Colonic mucosa (tissue), 4 donors: ENCODE measurements around the gene CADPS. TPM values are rescaled to one million over a fixed set of nuclear protein-coding genes. Genes with fewer than 3 reads are reported as not detected.

ENCODE experiments used
- DNase-seq: peaks from one replicate; pipeline ENCODE4 v3.0.0-alpha.2; 2020
- H3K27ac ChIP-seq: fragments of 200-600 bp; one replicate; pipeline ENCODE4 v1.8.0; 2021
- H3K27me3 ChIP-seq: fragments of 200-600 bp; one replicate; pipeline ENCODE4 v1.8.0; 2021
- H3K36me3 ChIP-seq: fragments of 200-600 bp; one replicate; pipeline ENCODE4 v1.8.0; 2021
- H3K4me1 ChIP-seq: fragments of 200-600 bp; one replicate; pipeline ENCODE4 v1.8.0; 2021; ENCODE audit warnings: mild to moderate bottlenecking
- H3K4me3 ChIP-seq: fragments of 200-600 bp; one replicate; pipeline ENCODE4 v1.8.0; 2021
- H3K9ac ChIP-seq, 2 donors: one replicate each; pipeline ENCODE4 v1.7.0; 2013; ENCODE audit warnings: control low read depth in 2 of 2, low read depth in 2 of 2, low read length in 2 of 2
- H3K9me3 ChIP-seq: fragments of 200-600 bp; one replicate; pipeline ENCODE4 v1.8.0; 2021
- CTCF ChIP-seq: fragments of 200-600 bp; IDR thresholded peaks from one replicate; pipeline ENCODE4 v1.8.0; 2022; ENCODE audit warnings: antibody characterized with exemption, mild to moderate bottlenecking
- intact Hi-C: fragments of 100-400 bp; cut with DNase I; formaldehyde crosslinking; loops from one replicate; pipeline ENCODE4 v1.14.1; 2022
- total RNA-seq, 2 donors: library from RNA; stranded (reverse); fragmentation: NEBNext Ultra II Directional in 1 of 2; extraction: Animal tissue kit (Norgen Biotek cat#: 25700) in 1 of 2; gene quantifications; one replicate each; pipeline ENCODE4 v1.2.1, GENCODE V29; 2021
- donor health status: healthy.
- donor health status: DM: no; HTN: no; CAD: no.
- donor health status: DM: no; HTN: no; CAD: no.

CADPS gene
- total RNA-seq, 2 donors from 2014 or later = 2.9 to 6.1 TPM

GRCh38 chr3:62366126-62366484 is 509.1 kb downstream of the CADPS start:
- intact Hi-C loops = no loop called here
- H3K4me1 ChIP-seq = no peaks in the 10 kb centered on the region
- no peak overlapping the region for H3K9ac ChIP-seq
- no peak overlapping the region for H3K4me3 ChIP-seq
- no peak for DNase-seq
- H3K27me3 ChIP-seq = peaks cover 48% of the 10 kb centered on the region
- no peaks in the 10 kb centered on the region for H3K36me3 ChIP-seq
- H3K27ac ChIP-seq = no peak overlapping the region
- no peaks in the 10 kb centered on the region for H3K9me3 ChIP-seq
- no peak for TF ChIP-seq CTCF

GRCh38 chr3:62365391-62366125 is 509.7 kb downstream of the CADPS start:
- no peak for DNase-seq

GRCh38 chr3:62364191-62364590 is 511.0 kb downstream of the CADPS start:
- Histone ChIP-seq H3K27ac (no peak overlapping the region), H3K4me3 (no peak overlapping the region), H3K9me3 (no peaks in the 10 kb centered on the region), H3K9ac (no peak overlapping the region), H3K27me3 (peaks cover 29% of the 10 kb centered on the region), H3K36me3 (no peaks in the 10 kb centered on the region), H3K4me1 (no peaks in the 10 kb centered on the region)
- no peak for DNase-seq
- intact Hi-C loops = no loop called here
- TF ChIP-seq CTCF = no peak

More at GRCh38 chr3:62365391-62366125, 509.7 kb downstream of the CADPS start:
- Histone ChIP-seq H3K9ac (no peak overlapping the region), H3K27me3 (peaks cover 42% of the 10 kb centered on the region), H3K4me3 (no peak overlapping the region), H3K9me3 (no peaks in the 10 kb centered on the region), H3K4me1 (no peaks in the 10 kb centered on the region), H3K36me3 (no peaks in the 10 kb centered on the region), H3K27ac (no peak overlapping the region)
- no peak for TF ChIP-seq CTCF
- intact Hi-C loops = no loop called here

- no peak overlapping the region for H3K4me3 ChIP-seq
- intact Hi-C loops = no loop called here
- TF ChIP-seq CTCF = no peak
- no peak for DNase-seq
- H3K9ac ChIP-seq = no peak overlapping the region
- peaks cover 20% of the 10 kb centered on the region for H3K27me3 ChIP-seq
- no peaks in the 10 kb centered on the region for H3K36me3 ChIP-seq
- H3K27ac ChIP-seq = no peak overlapping the region
- H3K9me3 ChIP-seq = no peaks in the 10 kb centered on the region
- H3K4me1 ChIP-seq = no peaks in the 10 kb centered on the region
Observed at GRCh38 chr3:62363275-62363674, 511.9 kb downstream of the CADPS start.

- H3K36me3 ChIP-seq = no peaks in the 10 kb centered on the region
- no peak for DNase-seq
- TF ChIP-seq CTCF = no peak
- no peak overlapping the region for H3K9ac ChIP-seq
- no peak overlapping the region for H3K4me3 ChIP-seq
- no peaks in the 10 kb centered on the region for H3K9me3 ChIP-seq
- H3K27ac ChIP-seq = no peak overlapping the region
- no peaks in the 10 kb centered on the region for H3K4me1 ChIP-seq
- H3K27me3 ChIP-seq = peaks cover 6% of the 10 kb centered on the region
- intact Hi-C loops = no loop called here
Observed at GRCh38 chr3:62361824-62362223, 513.4 kb downstream of the CADPS start.
